DMS153 (cell line): ENCODE data around the gene SOAT2.

ENCODE experiments used
- DNase-seq: peaks from one replicate; lab custom pipeline; 2025; lab: John Stamatoyannopoulos, UW

The SOAT2 gene

GRCh38 chr12:53065470-53065869, 37.8 kb upstream of the SOAT2 start:
- no peak for DNase-seq

GRCh38 chr12:53065975-53066931, 37.0 kb upstream of the SOAT2 start:
- DNase-seq: no peak

GRCh38 chr12:53067074-53067992, 36.0 kb upstream of the SOAT2 start:
- DNase-seq: no peak

- no peak for DNase-seq
These were observed 35.1 kb upstream of the SOAT2 start for GRCh38 chr12:53067993-53068770.

GRCh38 chr12:53068811-53069585, 34.3 kb upstream of the SOAT2 start:
- no peak for DNase-seq

GRCh38 chr12:53069621-53070410, 33.5 kb upstream of the SOAT2 start:
- no peak for DNase-seq

- DNase-seq: no peak
These were observed 32.3 kb upstream of the SOAT2 start for GRCh38 chr12:53070877-53071492.

GRCh38 chr12:53071591-53072551, 31.4 kb upstream of the SOAT2 start:
- DNase-seq: no peak

- DNase-seq: no peak
These were observed 29.4 kb upstream of the SOAT2 start for GRCh38 chr12:53073881-53074280.

GRCh38 chr12:53074283-53074998, 28.8 kb upstream of the SOAT2 start:
- DNase-seq: no peak

GRCh38 chr12:53074999-53075370, 28.3 kb upstream of the SOAT2 start:
- DNase-seq: no peak

GRCh38 chr12:53076461-53076860, 26.8 kb upstream of the SOAT2 start:
- DNase-seq: no peak

- DNase-seq: no peak
These were observed 26.3 kb upstream of the SOAT2 start for GRCh38 chr12:53077030-53077429.

- DNase-seq: no peak
These were observed 24.7 kb upstream of the SOAT2 start for GRCh38 chr12:53078425-53079225.

- peak; percentile 96 for DNase-seq
These were observed 23.8 kb upstream of the SOAT2 start, which contains the start of gene SPRYD3 for GRCh38 chr12:53079226-53080117. Gene SPRYD3, minus strand, starts transcription at chr12:53079390. Its CDS starts 57 bp downstream, at chr12:53079333.

- no peak for DNase-seq
These were observed 20.6 kb upstream of the SOAT2 start for GRCh38 chr12:53082637-53083175.
